Osteoblast (primary cell): ENCODE measurements around the gene NEUROD6. TPM values are rescaled to one million over a fixed set of nuclear protein-coding genes. Genes with fewer than 3 reads are reported as not detected.

ENCODE experiments used
- DNase-seq: peaks from one replicate; pipeline ENCODE4 v3.0.0; 2011; ENCODE audit warnings: low spot score, mixed read lengths; ENCODE audit not compliant: insufficient read length; ENCODE audit errors: missing footprints
- H2AFZ ChIP-seq: 2 replicates; pipeline ENCODE4 v1.6.0; 2011; ENCODE audit warnings: mild to moderate bottlenecking, low read length
- H3K27ac ChIP-seq: 2 replicates; pipeline ENCODE4 v1.5.1; 2011; ENCODE audit warnings: mild to moderate bottlenecking, low read depth, low read length, moderate library complexity
- H3K27me3 ChIP-seq: 2 replicates; pipeline ENCODE4 v1.6.0; 2012; ENCODE audit warnings: mild to moderate bottlenecking, control low read depth, inconsistent platforms, low read length, moderate library complexity; ENCODE audit not compliant: insufficient read depth
- H3K36me3 ChIP-seq: 2 replicates; pipeline ENCODE4 v1.5.1; 2011; ENCODE audit warnings: mild to moderate bottlenecking, low read length, control low read depth, moderate library complexity; ENCODE audit not compliant: insufficient read depth
- H3K4me1 ChIP-seq: 2 replicates; pipeline ENCODE4 v1.5.1; 2011; ENCODE audit warnings: mild to moderate bottlenecking, low read length, control low read depth, moderate library complexity; ENCODE audit not compliant: insufficient read depth
- H3K4me2 ChIP-seq: 2 replicates; pipeline ENCODE4 v1.6.0; 2011; ENCODE audit warnings: mild to moderate bottlenecking, low read length; ENCODE audit not compliant: insufficient read depth
- H3K4me3 ChIP-seq: fragments of 200-600 bp; sonication (generic); 3 replicates; pipeline ENCODE4 v1.5.1; 2012; ENCODE audit warnings: mild to moderate bottlenecking, low read length, inconsistent platforms; ENCODE audit not compliant: insufficient read depth
- H3K79me2 ChIP-seq: 2 replicates; pipeline ENCODE4 v1.6.0; 2012; ENCODE audit warnings: mild to moderate bottlenecking, low read length, control low read depth, inconsistent platforms; ENCODE audit not compliant: insufficient read depth
- H3K9me3 ChIP-seq: 2 replicates; pipeline ENCODE4 v1.5.1; 2011; ENCODE audit warnings: low read depth, low read length, control low read depth
- H4K20me1 ChIP-seq: 2 replicates; pipeline ENCODE4 v1.6.0; 2012; ENCODE audit warnings: mild to moderate bottlenecking, low read length, control low read depth; ENCODE audit not compliant: insufficient read depth
- total RNA-seq: library from RNA; depleted of rRNA; stranded (reverse); fragments of >200 nt; gene quantifications from 2 replicates; pipeline ENCODE4 v1.2.3, GENCODE V29; 2012
- TF ChIP-seq, protein P1 (sequence below): IDR thresholded peaks from 2 replicates; pipeline ENCODE4 v1.5.1; 2011; ENCODE audit warnings: mild to moderate bottlenecking, low read depth, low read length, moderate library complexity; ENCODE audit errors: extremely low read depth

NEUROD6 gene
- total RNA-seq, 1 donor = not detected

DNA sequence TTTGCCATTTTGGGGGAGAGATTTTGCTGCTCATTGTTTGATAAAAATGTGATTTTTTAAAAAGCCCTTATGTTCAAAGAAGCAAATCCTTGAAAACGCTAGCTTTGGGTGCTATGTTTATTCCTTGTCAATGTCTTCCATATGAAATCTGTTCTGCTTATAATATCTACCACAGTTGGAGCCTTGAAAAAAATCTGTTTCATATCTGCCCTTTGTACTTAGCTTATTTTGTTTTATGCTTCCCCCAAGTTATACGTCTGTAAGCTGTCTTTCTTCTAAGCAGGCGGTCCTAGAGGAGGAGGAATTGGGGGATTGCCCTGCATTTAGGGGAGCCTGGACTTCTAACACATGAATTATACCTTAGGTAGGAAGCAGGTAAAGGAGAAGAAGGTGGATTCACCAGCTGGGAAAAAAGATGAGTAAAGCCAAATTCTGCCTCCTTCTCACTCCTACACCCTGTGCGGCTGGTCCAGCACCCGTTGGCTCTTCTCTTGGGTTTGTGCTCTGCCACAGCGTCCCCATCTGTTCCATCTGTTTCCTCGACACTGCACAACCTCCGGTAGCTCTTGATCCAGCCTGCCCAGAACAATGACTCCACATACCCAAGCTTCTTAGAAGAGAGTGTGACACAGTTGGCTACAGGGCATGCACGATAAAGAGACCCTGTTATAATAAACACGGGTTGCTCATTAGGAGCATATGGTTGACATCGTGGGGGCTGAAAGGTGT, 31.9 kb upstream of the NEUROD6 start:
- no peaks in the 10 kb centered on the region for H3K9me3 ChIP-seq
- H3K4me1 ChIP-seq = no peaks in the 10 kb centered on the region
- DNase-seq = no peak
- no peak overlapping the region for H3K4me3 ChIP-seq
- no peaks in the 10 kb centered on the region for H3K36me3 ChIP-seq
- no peaks in the 10 kb centered on the region for H4K20me1 ChIP-seq
- H2AFZ ChIP-seq = no peak overlapping the region
- H3K27me3 ChIP-seq = no peaks in the 10 kb centered on the region
- no peak overlapping the region for H3K4me2 ChIP-seq
- no peak overlapping the region for H3K27ac ChIP-seq
- TF ChIP-seq, protein P1, sequence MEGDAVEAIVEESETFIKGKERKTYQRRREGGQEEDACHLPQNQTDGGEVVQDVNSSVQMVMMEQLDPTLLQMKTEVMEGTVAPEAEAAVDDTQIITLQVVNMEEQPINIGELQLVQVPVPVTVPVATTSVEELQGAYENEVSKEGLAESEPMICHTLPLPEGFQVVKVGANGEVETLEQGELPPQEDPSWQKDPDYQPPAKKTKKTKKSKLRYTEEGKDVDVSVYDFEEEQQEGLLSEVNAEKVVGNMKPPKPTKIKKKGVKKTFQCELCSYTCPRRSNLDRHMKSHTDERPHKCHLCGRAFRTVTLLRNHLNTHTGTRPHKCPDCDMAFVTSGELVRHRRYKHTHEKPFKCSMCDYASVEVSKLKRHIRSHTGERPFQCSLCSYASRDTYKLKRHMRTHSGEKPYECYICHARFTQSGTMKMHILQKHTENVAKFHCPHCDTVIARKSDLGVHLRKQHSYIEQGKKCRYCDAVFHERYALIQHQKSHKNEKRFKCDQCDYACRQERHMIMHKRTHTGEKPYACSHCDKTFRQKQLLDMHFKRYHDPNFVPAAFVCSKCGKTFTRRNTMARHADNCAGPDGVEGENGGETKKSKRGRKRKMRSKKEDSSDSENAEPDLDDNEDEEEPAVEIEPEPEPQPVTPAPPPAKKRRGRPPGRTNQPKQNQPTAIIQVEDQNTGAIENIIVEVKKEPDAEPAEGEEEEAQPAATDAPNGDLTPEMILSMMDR = no peak
- no peaks in the 10 kb centered on the region for H3K79me2 ChIP-seq

DNA sequence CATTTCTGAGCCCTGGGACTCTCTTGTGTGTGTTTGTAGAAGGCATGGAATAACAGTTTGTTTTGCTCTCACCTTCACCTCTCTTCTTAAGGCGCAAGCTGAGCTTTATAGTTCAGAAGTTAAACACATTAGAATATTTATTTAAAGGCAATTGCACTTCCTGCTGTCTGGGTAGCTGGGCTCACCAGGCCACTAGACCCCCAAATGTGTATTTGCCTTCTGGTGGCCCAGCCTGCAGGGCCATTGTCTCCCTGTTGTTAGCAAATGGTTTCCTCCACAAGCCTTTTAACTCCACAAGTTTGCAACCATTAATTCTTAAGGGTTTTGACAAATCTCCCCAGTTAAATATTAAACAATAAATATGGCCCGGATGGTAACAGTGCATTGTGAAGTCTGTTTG, 31.1 kb upstream of the NEUROD6 start:
- no peaks in the 10 kb centered on the region for H3K4me1 ChIP-seq
- H3K27me3 ChIP-seq = no peaks in the 10 kb centered on the region
- H3K4me2 ChIP-seq = no peak overlapping the region
- TF ChIP-seq, protein P1 = no peak
- no peaks in the 10 kb centered on the region for H4K20me1 ChIP-seq
- H3K36me3 ChIP-seq = no peaks in the 10 kb centered on the region
- H2AFZ ChIP-seq = no peak overlapping the region
- H3K79me2 ChIP-seq = no peaks in the 10 kb centered on the region
- no peaks in the 10 kb centered on the region for H3K9me3 ChIP-seq
- DNase-seq = no peak
- no peak overlapping the region for H3K27ac ChIP-seq
- H3K4me3 ChIP-seq = no peak overlapping the region

DNA sequence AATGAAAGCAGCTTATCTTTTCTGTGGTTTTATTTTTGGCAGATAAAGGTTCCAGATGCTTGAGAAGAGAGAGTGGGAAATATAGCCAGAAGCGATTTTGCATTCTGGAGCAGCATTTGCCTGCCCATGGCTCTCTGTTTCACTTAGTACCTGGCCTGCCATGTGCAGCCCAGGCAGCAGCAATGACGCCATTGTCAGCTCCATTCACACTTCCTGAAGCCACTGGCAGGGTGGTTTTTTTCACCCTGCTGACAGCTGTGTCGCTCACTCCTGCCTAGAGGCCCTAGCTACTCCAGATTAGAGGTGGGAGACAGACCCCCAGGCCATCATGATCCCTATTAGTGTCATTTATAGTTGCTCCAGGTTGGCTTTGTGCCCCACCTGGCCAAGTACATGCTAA, 30.1 kb upstream of the NEUROD6 start:
- H2AFZ ChIP-seq = no peak overlapping the region
- H3K79me2 ChIP-seq = no peaks in the 10 kb centered on the region
- H3K27ac ChIP-seq = no peak overlapping the region
- H3K9me3 ChIP-seq = no peaks in the 10 kb centered on the region
- no peaks in the 10 kb centered on the region for H3K4me1 ChIP-seq
- no peaks in the 10 kb centered on the region for H3K27me3 ChIP-seq
- no peaks in the 10 kb centered on the region for H4K20me1 ChIP-seq
- H3K4me2 ChIP-seq = no peak overlapping the region
- TF ChIP-seq, protein P1 = no peak
- DNase-seq = no peak
- no peaks in the 10 kb centered on the region for H3K36me3 ChIP-seq
- H3K4me3 ChIP-seq = no peak overlapping the region

DNA sequence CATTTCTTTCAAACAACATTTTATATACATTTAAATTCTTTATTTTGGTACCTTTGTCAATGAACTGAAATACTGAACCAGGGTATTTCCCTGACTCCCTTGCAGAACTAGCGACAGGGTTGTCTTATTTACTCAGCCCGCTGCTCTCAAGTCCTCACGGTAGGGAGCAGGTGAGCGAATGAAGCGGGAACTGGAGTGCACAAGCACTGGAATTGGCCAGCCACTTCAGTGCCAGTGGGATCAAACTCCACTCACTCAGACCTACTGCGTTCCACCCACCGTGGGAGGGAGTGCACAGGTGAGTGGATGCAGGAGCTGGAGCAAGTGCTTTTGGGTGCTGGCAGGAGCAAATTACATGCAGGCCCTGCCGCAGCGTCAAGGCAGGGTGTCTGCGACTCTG, 28.1 kb upstream of the NEUROD6 start:
- no peak overlapping the region for H3K4me3 ChIP-seq
- H3K27ac ChIP-seq = no peak overlapping the region
- no peaks in the 10 kb centered on the region for H3K27me3 ChIP-seq
- H4K20me1 ChIP-seq = no peaks in the 10 kb centered on the region
- H3K36me3 ChIP-seq = no peaks in the 10 kb centered on the region
- H3K4me1 ChIP-seq = no peaks in the 10 kb centered on the region
- no peaks in the 10 kb centered on the region for H3K9me3 ChIP-seq
- DNase-seq = no peak
- H3K79me2 ChIP-seq = no peaks in the 10 kb centered on the region
- no peak overlapping the region for H2AFZ ChIP-seq
- TF ChIP-seq, protein P1 = no peak
- no peak overlapping the region for H3K4me2 ChIP-seq
